ENCODE results near the gene GNAQ.

DNA sequence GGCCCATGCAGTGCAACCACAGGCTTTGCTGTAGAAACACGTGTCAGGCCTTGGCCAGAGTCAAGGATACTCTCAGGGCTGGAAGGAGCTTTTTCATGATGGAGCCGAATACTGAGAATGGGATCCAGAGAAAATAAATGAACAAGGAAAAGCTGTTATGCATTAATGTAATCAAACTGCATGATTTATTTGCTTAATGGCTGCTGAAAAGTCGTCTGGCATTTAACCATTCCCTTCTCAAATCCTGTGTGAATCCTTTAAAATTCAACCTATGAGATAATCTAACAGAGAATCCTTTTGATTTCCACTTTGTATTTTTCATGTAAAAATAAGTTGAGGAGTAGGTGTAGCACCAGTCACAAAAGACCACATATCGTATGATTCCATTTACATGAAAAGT is 359.4 kb downstream of the GNAQ start:
- no peak for TF ChIP-seq TAF1 (IDR thresholded peaks at IDR 0.05; ENCODE audit: borderline replicate concordance, insufficient read depth, low read length)
- TF ChIP-seq, protein P1, sequence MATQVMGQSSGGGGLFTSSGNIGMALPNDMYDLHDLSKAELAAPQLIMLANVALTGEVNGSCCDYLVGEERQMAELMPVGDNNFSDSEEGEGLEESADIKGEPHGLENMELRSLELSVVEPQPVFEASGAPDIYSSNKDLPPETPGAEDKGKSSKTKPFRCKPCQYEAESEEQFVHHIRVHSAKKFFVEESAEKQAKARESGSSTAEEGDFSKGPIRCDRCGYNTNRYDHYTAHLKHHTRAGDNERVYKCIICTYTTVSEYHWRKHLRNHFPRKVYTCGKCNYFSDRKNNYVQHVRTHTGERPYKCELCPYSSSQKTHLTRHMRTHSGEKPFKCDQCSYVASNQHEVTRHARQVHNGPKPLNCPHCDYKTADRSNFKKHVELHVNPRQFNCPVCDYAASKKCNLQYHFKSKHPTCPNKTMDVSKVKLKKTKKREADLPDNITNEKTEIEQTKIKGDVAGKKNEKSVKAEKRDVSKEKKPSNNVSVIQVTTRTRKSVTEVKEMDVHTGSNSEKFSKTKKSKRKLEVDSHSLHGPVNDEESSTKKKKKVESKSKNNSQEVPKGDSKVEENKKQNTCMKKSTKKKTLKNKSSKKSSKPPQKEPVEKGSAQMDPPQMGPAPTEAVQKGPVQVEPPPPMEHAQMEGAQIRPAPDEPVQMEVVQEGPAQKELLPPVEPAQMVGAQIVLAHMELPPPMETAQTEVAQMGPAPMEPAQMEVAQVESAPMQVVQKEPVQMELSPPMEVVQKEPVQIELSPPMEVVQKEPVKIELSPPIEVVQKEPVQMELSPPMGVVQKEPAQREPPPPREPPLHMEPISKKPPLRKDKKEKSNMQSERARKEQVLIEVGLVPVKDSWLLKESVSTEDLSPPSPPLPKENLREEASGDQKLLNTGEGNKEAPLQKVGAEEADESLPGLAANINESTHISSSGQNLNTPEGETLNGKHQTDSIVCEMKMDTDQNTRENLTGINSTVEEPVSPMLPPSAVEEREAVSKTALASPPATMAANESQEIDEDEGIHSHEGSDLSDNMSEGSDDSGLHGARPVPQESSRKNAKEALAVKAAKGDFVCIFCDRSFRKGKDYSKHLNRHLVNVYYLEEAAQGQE (IDR thresholded peaks at IDR 0.05; ENCODE audit: insufficient read depth in 1 of 2, low read depth in 2 of 2, low read length in 2 of 2): no peak

All from PFSK-1 (cell line).